ENCODE measurements around the gene HES2. TPM values are rescaled to one million over a fixed set of nuclear protein-coding genes. Genes with fewer than 3 reads are reported as not detected.

The HES2 gene
- total and polyA plus RNA-seq, 9 of the 15 experiments (the other 6 are each of a cell fraction or from before 2014, with no cell fraction given): 0.05 to 0.18 (median 0.07) TPM; not detected in 4

GRCh38 chr1:6385488-6386191, 34.1 kb downstream of the HES2 start:
- in situ Hi-C loops (cut with MboI): no loop called here
- BruUV-seq (replicated peaks): no TSS peak
- ChIA-PET CTCF (ENCODE audit: low intra/inter-chr PET ratio) (no interaction called here), POLR2A (interaction anchor here (0.7 to 1.9 kb wide), 3 partner anchors 8 to 18 kb away, joined by 3 to 18 read pairs (median 6); partner anchors contain the start of gene ACOT7)
- 74% methylated on average over 21 of the region's 22 CpGs for WGBS (ENCODE audit: insufficient coverage, low coverage, missing lambda C conversion rate)
- no peak overlapping the region for H3K27ac ChIP-seq (ENCODE audit: extremely low read depth, low read depth, low read length)
- no peaks in the 10 kb centered on the region for H3K27me3 ChIP-seq (ENCODE audit: control insufficient read depth in 2 of 2, insufficient read depth in 2 of 2, low read length in 2 of 2)
- H3K36me3 ChIP-seq (ENCODE audit: control insufficient read depth, insufficient read depth, low read length): no peaks in the 10 kb centered on the region
- no peak overlapping the region for H3K4me3 ChIP-seq
- no peaks in the 10 kb centered on the region; the same call in 1 of the 2 replicates for H4K20me1 ChIP-seq (replicated peaks; ENCODE audit: control insufficient read depth, insufficient read depth, low read length)
- no peaks in the 10 kb centered on the region; the same call in none of the 2 replicates for H3K9me3 ChIP-seq (replicated peaks; ENCODE audit: control insufficient read depth, insufficient read depth, low read depth, low read length)
- TF ChIP-seq CREM (IDR thresholded peaks at IDR 0.05; ENCODE audit: low read depth) (peak; percentile 36; the same call in 1 of the 2 replicates), JUND (IDR thresholded peaks at IDR 0.05; ENCODE audit: borderline replicate concordance, low read depth, low read length) (no peak), JUND (tag; IDR thresholded peaks at IDR 0.05; ENCODE audit: borderline replicate concordance, low read depth, low read length) (no peak), PTRF (tag; IDR thresholded peaks at IDR 0.05) (no peak), GABPA (tag; conservative IDR thresholded peaks at IDR 0.05; ENCODE audit: low read depth) (peak; percentile 67)
- TF ChIP-seq, protein P1, sequence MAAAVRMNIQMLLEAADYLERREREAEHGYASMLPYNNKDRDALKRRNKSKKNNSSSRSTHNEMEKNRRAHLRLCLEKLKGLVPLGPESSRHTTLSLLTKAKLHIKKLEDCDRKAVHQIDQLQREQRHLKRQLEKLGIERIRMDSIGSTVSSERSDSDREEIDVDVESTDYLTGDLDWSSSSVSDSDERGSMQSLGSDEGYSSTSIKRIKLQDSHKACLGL (CRISPR knock-in tag; IDR thresholded peaks at IDR 0.05; ENCODE audit: borderline replicate concordance, poor library complexity, severe bottlenecking): no peak
- peak in 2 of 4 experiments; percentile 46 to 57 for DNase-seq (ENCODE audit: extremely low read depth in 1 of 4, low spot score in 3 of 4)
- H3K4me1 ChIP-seq (replicated peaks in 1 of 2; ENCODE audit: control insufficient read depth in 2 of 2, insufficient read depth in 2 of 2, low read length in 2 of 2): peaks cover 4 to 12% of the 10 kb centered on the region in 2 experiments; a peak in 2 of 5 replicates
- no peak overlapping the region for H2AFZ ChIP-seq (ENCODE audit: low read depth, low read length)
- H3K9ac ChIP-seq (ENCODE audit: insufficient read depth in 1 of 2, low read depth in 2 of 2, low read length in 2 of 2): no peak overlapping the region; a peak in 1 of 4 replicates
- intact Hi-C loops (cut with micrococcal nuclease): no loop called here
- peak; percentile 52 for ATAC-seq
- peaks cover 11% of the 10 kb centered on the region; the same call in 2 of the 3 replicates for H3K79me2 ChIP-seq (ENCODE audit: control insufficient read depth, insufficient read depth, low read length)
- no peaks in the 10 kb centered on the region for H3K9me1 ChIP-seq (ENCODE audit: control insufficient read depth, insufficient read depth, low read length)
- FAIRE-seq: no peak
- H3K4me2 ChIP-seq (ENCODE audit: insufficient read depth, low read length): no peak overlapping the region

All from K562 (cell line).